COLO829 (cell line): ENCODE data around the gene F5.
A peak's percentile ranks its signal among the peaks of the same experiment; 100 is the strongest.
"Not testable (repeated sequence)": the region's sequence is repeated elsewhere in the genome, so short reads cannot be mapped to it uniquely, and the experiment has no call there.

Source experiments
- DNase-seq: peaks from one replicate; pipeline ENCODE4 v3.0.0; 2012; ENCODE audit warnings: low spot score

The F5 gene

GRCh38 chr1:169508432-169509338, 77.6 kb downstream of the F5 start:
- no peak for DNase-seq

- no peak for DNase-seq
Observed at GRCh38 chr1:169507413-169507812, 78.9 kb downstream of the F5 start.

- DNase-seq = not testable (repeated sequence)
Observed at GRCh38 chr1:169503601-169504000, 82.7 kb downstream of the F5 start.

GRCh38 chr1:169499807-169500206, 86.5 kb downstream of the F5 start:
- DNase-seq = no peak

GRCh38 chr1:169497317-169497716, 89.0 kb downstream of the F5 start:
- no peak for DNase-seq

- no peak for DNase-seq
Observed at GRCh38 chr1:169495916-169496315, 90.4 kb downstream of the F5 start.

GRCh38 chr1:169495046-169495775, 91.1 kb downstream of the F5 start:
- peak; percentile 60 for DNase-seq

GRCh38 chr1:169494343-169494742, 91.9 kb downstream of the F5 start:
- DNase-seq = no peak

GRCh38 chr1:169493251-169493650, 93.0 kb downstream of the F5 start:
- no peak for DNase-seq

- no peak for DNase-seq
Observed at GRCh38 chr1:169491845-169492281, 94.4 kb downstream of the F5 start.

GRCh38 chr1:169488157-169488556, 98.1 kb downstream of the F5 start:
- no peak for DNase-seq

GRCh38 chr1:169487561-169487960, 98.7 kb downstream of the F5 start:
- no peak for DNase-seq

GRCh38 chr1:169487133-169487532, 99.1 kb downstream of the F5 start:
- DNase-seq = no peak

GRCh38 chr1:169486281-169487051, 99.8 kb downstream of the F5 start:
- peak; percentile 9 for DNase-seq

- DNase-seq = peak; percentile 98
Observed at GRCh38 chr1:169485431-169486280, 100.6 kb downstream of the F5 start, which contains the start of gene SLC19A2. TSS of gene SLC19A2 (minus strand) at chr1:169485944. CDS start at chr1:169485766, 178 bp downstream.

- peak; percentile 20 for DNase-seq
Observed at GRCh38 chr1:169484683-169485430, 101.4 kb downstream of the F5 start.

- no peak for DNase-seq
Observed at GRCh38 chr1:169484101-169484500, 102.2 kb downstream of the F5 start.

GRCh38 chr1:169483500-169483966, 102.7 kb downstream of the F5 start:
- peak; percentile 76 for DNase-seq

GRCh38 chr1:169479363-169480066, 106.8 kb downstream of the F5 start:
- DNase-seq = no peak
